Retinal pigment epithelial cell (primary cell): ENCODE data around the gene ZBTB46.

Source experiments
- DNase-seq: peaks from one replicate; pipeline ENCODE4 v3.0.0-alpha.2; 2010; ENCODE audit warnings: low read depth
- H3K4me3 ChIP-seq: 2 replicates; pipeline ENCODE4 v1.5.1; 2011; ENCODE audit warnings: mild to moderate bottlenecking, low read length, control low read depth, moderate library complexity
- CTCF ChIP-seq: conservative IDR thresholded peaks from 2 replicates; pipeline ENCODE4 v1.5.1; 2011; ENCODE audit warnings: low read depth, low read length, control low read depth, inconsistent platforms

Gene ZBTB46

GRCh38 chr20:63746751-63747315, 84.2 kb downstream of the ZBTB46 start:
- no peak for TF ChIP-seq CTCF
- no peak overlapping the region for H3K4me3 ChIP-seq
- no peak for DNase-seq

- no peak for TF ChIP-seq CTCF
- DNase-seq: no peak
- no peak overlapping the region for H3K4me3 ChIP-seq
These were observed 84.9 kb downstream of the ZBTB46 start for GRCh38 chr20:63745961-63746731.

- TF ChIP-seq CTCF: no peak
These were observed 85.6 kb downstream of the ZBTB46 start for GRCh38 chr20:63745424-63745805.

GRCh38 chr20:63744574-63745423, 86.3 kb downstream of the ZBTB46 start:
- H3K4me3 ChIP-seq: no peak overlapping the region
- no peak for TF ChIP-seq CTCF
- no peak for DNase-seq

More at GRCh38 chr20:63745424-63745805, 85.6 kb downstream of the ZBTB46 start:
- no peak for DNase-seq
- no peak overlapping the region for H3K4me3 ChIP-seq

- no peak for DNase-seq
- no peak overlapping the region for H3K4me3 ChIP-seq
- no peak for TF ChIP-seq CTCF
These were observed 86.9 kb downstream of the ZBTB46 start for GRCh38 chr20:63744158-63744557.

GRCh38 chr20:63743210-63743970, 87.7 kb downstream of the ZBTB46 start:
- no peak for TF ChIP-seq CTCF

More at GRCh38 chr20:63743210-63743970, 87.7 kb downstream of the ZBTB46 start:
- no peak overlapping the region for H3K4me3 ChIP-seq
- DNase-seq: no peak
